ENCODE results near the gene GRID2IP. TPM values are rescaled to one million over a fixed set of nuclear protein-coding genes. Genes with fewer than 3 reads are reported as not detected.

The GRID2IP gene
- total and polyA plus RNA-seq, 10 of the 15 experiments (the other 5 are each of a cell fraction or from before 2014, with no cell fraction given): not detected

- no peaks in the 10 kb centered on the region for H3K27me3 ChIP-seq (replicated peaks in 1 of 2; ENCODE audit: control insufficient read depth in 2 of 2, insufficient read depth in 2 of 2, low read length in 1 of 2)
- H4K20me1 ChIP-seq (ENCODE audit: control insufficient read depth, insufficient read depth): no peaks in the 10 kb centered on the region
- POLR2A ChIA-PET: interaction anchor here (1.4 kb wide), 1 partner anchor 11 kb away, joined by 3 read pairs; the partner anchor contains the start of gene INTS15
- H3K9ac ChIP-seq (ENCODE audit: control insufficient read depth, insufficient read depth, low read length): no peak overlapping the region
- H3K4me3 ChIP-seq: no peak overlapping the region
- CTCF ChIA-PET: interaction anchor here (1.3 kb wide), 1 partner anchor 10 kb away, joined by 4 read pairs; no protein-coding TSS in a partner anchor
- H3K4me2 ChIP-seq (ENCODE audit: control insufficient read depth, insufficient read depth): no peak overlapping the region
- TF ChIP-seq CTCF (IDR thresholded peaks at IDR 0.05 in 2 of 3, conservative IDR thresholded peaks at IDR 0.05 in 1 of 3; ENCODE audit: control insufficient read depth in 2 of 3, extremely low read depth in 1 of 3, insufficient read depth in 1 of 3, low read depth in 3 of 3, low read length in 3 of 3): peak; percentile 31 to 51 (median 39); a peak in 4 of 6 replicates
- TF ChIP-seq CEBPB (IDR thresholded peaks at IDR 0.05; ENCODE audit: borderline replicate concordance in 1 of 2, low read depth in 2 of 2, low read length in 2 of 2): no peak
- FAIRE-seq (no peak), DNase-seq (ENCODE audit: low read depth, low spot score) (no peak), ATAC-seq (no peak)
- intact Hi-C loops (cut with micrococcal nuclease; ENCODE audit: unreplicated experiment): loop anchor here (5.0 kb wide), 1 partner anchor 58 kb away; the partner anchor contains the start of gene ZNF316
- peaks cover 0 to 12% of the 10 kb centered on the region in 2 experiments; a peak in 2 of 4 replicates for H3K36me3 ChIP-seq (ENCODE audit: control insufficient read depth in 2 of 2, insufficient read depth in 2 of 2, low read length in 1 of 2)
- WGBS (ENCODE audit: insufficient coverage, insufficient replicate concordance, low lambda C conversion rate, missing lambda C conversion rate): 100% methylated on average over 4 of the region's 4 CpGs
- H3K9me3 ChIP-seq (replicated peaks; ENCODE audit: control insufficient read depth, insufficient read depth, low read length): no peaks in the 10 kb centered on the region; the same call in 2 of the 3 replicates
- H3K4me1 ChIP-seq (ENCODE audit: control insufficient read depth, insufficient read depth, low read length): peaks cover 29% of the 10 kb centered on the region
- H2AFZ ChIP-seq (ENCODE audit: control insufficient read depth, low read depth, low read length): no peak overlapping the region
- H3K79me2 ChIP-seq (ENCODE audit: control insufficient read depth, insufficient read depth, low read length): peaks cover 7% of the 10 kb centered on the region
- no TSS peak for BruUV-seq (replicated peaks)
- RAD21 ChIA-PET (ENCODE audit: unreplicated experiment): no interaction called here
- SMC1A ChIA-PET (ENCODE audit: uncharacterized antibody, unreplicated experiment): no interaction called here
- H3K27ac ChIP-seq (ENCODE audit: control insufficient read depth, insufficient read depth): no peak overlapping the region
- in situ Hi-C loops (cut with MboI): no loop called here
Observed at GRCh38 chr7:6579446-6579845, 28.2 kb upstream of the GRID2IP start.

Data from GM12878 (cell line).